ENCODE results near the gene PTPRD.
A peak's percentile ranks its signal among the peaks of the same experiment; 100 is the strongest.
"Not testable (repeated sequence)": the region's sequence is repeated elsewhere in the genome, so short reads cannot be mapped to it uniquely, and the experiment has no call there.

PTPRD gene

DNA sequence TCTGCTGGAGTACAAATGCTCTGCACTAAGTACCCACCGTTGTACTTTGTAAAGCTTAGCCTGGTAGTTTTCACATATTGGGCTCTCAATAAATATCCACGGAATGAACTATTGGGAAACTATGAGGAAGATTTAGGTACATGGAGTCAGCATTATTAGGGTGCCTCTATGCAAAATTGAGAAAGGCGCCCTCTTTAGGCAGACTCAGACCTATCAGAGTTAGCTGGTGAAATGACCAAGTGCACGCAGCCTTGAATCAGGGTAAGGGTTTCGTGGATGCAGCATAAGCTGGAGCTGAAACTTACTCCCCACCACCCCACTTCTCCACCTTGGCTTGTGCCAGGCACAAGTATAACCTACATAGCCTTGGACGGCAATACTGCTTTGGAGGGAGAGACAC lies 1634.5 kb downstream of the PTPRD start:
- Histone ChIP-seq H3K4me1 (ENCODE audit: control insufficient read depth, insufficient read depth, low read length) (no peaks in the 10 kb centered on the region), H3K9me3 (ENCODE audit: control insufficient read depth, insufficient read depth, low read depth, low read length) (no peaks in the 10 kb centered on the region), H3K36me3 (ENCODE audit: control insufficient read depth in 2 of 2, insufficient read depth in 1 of 2, low read length in 2 of 2) (no peaks in the 10 kb centered on the region), H3K27ac (ENCODE audit: extremely low read depth, low read depth, low read length) (no peak overlapping the region), H3K4me3 (ENCODE audit: low read depth, low read length) (no peak overlapping the region)
- no peak for TF ChIP-seq ZNF146 (tag by site-specific recombination; IDR thresholded peaks at IDR 0.05)
- no peak for TF ChIP-seq BCL11B (tag by site-specific recombination; IDR thresholded peaks at IDR 0.05; ENCODE audit: low read depth)
- no peak for TF ChIP-seq ZNF221 (tag by site-specific recombination; IDR thresholded peaks at IDR 0.05; ENCODE audit: borderline replicate concordance)
- TF ChIP-seq ZNF335 (tag by site-specific recombination; conservative IDR thresholded peaks at IDR 0.05): no peak
- TF ChIP-seq, protein P1, sequence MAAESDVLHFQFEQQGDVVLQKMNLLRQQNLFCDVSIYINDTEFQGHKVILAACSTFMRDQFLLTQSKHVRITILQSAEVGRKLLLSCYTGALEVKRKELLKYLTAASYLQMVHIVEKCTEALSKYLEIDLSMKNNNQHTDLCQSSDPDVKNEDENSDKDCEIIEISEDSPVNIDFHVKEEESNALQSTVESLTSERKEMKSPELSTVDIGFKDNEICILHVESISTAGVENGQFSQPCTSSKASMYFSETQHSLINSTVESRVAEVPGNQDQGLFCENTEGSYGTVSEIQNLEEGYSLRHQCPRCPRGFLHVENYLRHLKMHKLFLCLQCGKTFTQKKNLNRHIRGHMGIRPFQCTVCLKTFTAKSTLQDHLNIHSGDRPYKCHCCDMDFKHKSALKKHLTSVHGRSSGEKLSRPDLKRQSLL (tag by site-specific recombination; IDR thresholded peaks at IDR 0.05): no peak
- TF ChIP-seq ZNF23 (tag by site-specific recombination; IDR thresholded peaks at IDR 0.05; ENCODE audit: borderline replicate concordance): no peak
- TF ChIP-seq SETDB1 (IDR thresholded peaks at IDR 0.05; ENCODE audit: insufficient read length, low read length): no peak
- TF ChIP-seq ZNF341 (tag by site-specific recombination; IDR thresholded peaks at IDR 0.05; ENCODE audit: low read depth): no peak
- ChIA-PET CTCF (no interaction called here), POLR2A (no interaction called here)

DNA sequence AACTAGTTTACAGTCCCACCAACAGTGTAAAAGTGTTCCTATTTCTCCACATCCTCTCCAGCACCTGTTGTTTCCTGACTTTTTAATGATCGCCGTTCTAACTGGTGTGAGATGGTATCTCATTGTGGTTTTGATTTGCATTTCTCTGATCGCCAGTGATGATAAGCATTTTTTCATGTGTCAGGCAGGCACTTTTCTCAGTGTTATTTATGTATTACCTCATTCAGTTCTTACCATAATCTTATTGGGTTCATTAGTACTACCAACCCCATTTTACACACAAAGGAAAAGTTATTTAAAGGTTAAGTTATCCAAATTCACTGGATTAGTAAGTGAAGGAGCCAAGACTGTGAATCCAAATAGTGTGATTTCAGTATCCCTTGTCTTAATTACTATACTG lies 1644.5 kb downstream of the PTPRD start:
- H3K27ac ChIP-seq (ENCODE audit: extremely low read depth, low read depth, low read length); H3K9me3 ChIP-seq (ENCODE audit: control insufficient read depth, insufficient read depth, low read depth, low read length); H3K36me3 ChIP-seq (ENCODE audit: control insufficient read depth in 2 of 2, insufficient read depth in 1 of 2, low read length in 2 of 2); CTCF ChIA-PET; POLR2A ChIA-PET; H3K4me1 ChIP-seq (ENCODE audit: control insufficient read depth, insufficient read depth, low read length); H3K4me3 ChIP-seq (ENCODE audit: low read depth, low read length): not testable (repeated sequence)
- peak; percentile 60 for TF ChIP-seq ZNF549 (tag by site-specific recombination; IDR thresholded peaks at IDR 0.05)

DNA sequence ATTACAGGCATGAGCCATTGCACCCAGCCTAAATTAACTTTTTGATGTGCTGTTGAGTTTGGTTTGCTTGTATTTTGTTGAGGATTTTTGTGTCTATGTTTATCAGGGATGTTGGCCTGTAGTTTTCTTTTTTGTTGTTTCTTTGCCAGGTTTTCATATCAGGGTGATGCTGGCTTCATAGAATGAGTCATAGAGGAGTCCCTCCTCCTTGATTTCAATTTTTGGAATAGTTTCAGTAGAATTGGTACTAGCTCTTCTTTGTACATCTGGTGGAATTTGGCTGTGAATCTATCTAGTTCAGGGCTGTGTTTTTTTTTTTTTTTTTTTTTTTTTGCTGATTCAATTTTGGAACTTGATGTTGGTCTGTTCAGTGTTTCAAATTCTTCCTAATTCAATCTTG lies 1648.9 kb downstream of the PTPRD start:
- ChIA-PET POLR2A (no interaction called here), CTCF (no interaction called here)
- Histone ChIP-seq H3K9me3 (ENCODE audit: control insufficient read depth, insufficient read depth, low read depth, low read length) (no peaks in the 10 kb centered on the region), H3K27ac (ENCODE audit: extremely low read depth, low read depth, low read length) (no peak overlapping the region), H3K36me3 (ENCODE audit: control insufficient read depth in 2 of 2, insufficient read depth in 1 of 2, low read length in 2 of 2) (no peaks in the 10 kb centered on the region), H3K4me3 (ENCODE audit: low read depth, low read length) (no peak overlapping the region), H3K4me1 (ENCODE audit: control insufficient read depth, insufficient read depth, low read length) (no peaks in the 10 kb centered on the region)
- no peak for TF ChIP-seq GLIS2 (tag by site-specific recombination; IDR thresholded peaks at IDR 0.05)
- no peak for TF ChIP-seq ZNF37A (tag by site-specific recombination; IDR thresholded peaks at IDR 0.05)
- no peak for TF ChIP-seq ZNF112 (tag by site-specific recombination; IDR thresholded peaks at IDR 0.05)
- no peak for TF ChIP-seq ZNF292 (tag by site-specific recombination; IDR thresholded peaks at IDR 0.05; ENCODE audit: borderline replicate concordance, low read depth)
- no peak for TF ChIP-seq SCRT2 (tag by site-specific recombination; IDR thresholded peaks at IDR 0.05)

DNA sequence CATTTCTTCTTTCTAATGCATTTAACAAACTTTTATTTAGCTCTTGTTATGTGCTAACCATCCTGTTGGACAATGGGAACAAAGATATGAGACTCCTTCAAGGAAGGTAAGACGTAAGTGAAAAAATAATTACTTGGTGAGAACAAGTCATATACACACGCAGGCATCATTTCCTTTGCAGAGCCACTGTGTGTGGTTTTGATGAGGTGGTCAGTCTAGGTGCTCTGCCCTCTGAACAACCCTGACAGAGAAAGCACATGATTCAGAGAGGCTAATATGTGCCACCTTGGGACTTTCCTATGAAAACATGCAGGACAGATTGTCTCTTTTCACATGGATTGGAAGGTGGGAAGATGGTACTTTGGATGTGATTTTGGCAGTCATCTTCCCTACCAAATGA lies 1650.7 kb downstream of the PTPRD start:
- H3K4me3 ChIP-seq (ENCODE audit: low read depth, low read length): no peak overlapping the region
- ChIA-PET CTCF (interaction anchor here (0.7 kb wide), 1 partner anchor 1241 kb away, joined by 3 read pairs; no protein-coding TSS in a partner anchor), POLR2A (no interaction called here)
- no peaks in the 10 kb centered on the region for H3K36me3 ChIP-seq (ENCODE audit: control insufficient read depth in 2 of 2, insufficient read depth in 1 of 2, low read length in 2 of 2)
- no peak for TF ChIP-seq ZNF155 (tag by site-specific recombination; IDR thresholded peaks at IDR 0.05)
- no peak for TF ChIP-seq SP3 (tag by site-specific recombination; IDR thresholded peaks at IDR 0.05)
- no peak for TF ChIP-seq ZNF707 (tag by site-specific recombination; IDR thresholded peaks at IDR 0.05)
- TF ChIP-seq ZNF510 (tag by site-specific recombination; IDR thresholded peaks at IDR 0.05; ENCODE audit: insufficient replicate concordance): no peak
- TF ChIP-seq, protein P2, sequence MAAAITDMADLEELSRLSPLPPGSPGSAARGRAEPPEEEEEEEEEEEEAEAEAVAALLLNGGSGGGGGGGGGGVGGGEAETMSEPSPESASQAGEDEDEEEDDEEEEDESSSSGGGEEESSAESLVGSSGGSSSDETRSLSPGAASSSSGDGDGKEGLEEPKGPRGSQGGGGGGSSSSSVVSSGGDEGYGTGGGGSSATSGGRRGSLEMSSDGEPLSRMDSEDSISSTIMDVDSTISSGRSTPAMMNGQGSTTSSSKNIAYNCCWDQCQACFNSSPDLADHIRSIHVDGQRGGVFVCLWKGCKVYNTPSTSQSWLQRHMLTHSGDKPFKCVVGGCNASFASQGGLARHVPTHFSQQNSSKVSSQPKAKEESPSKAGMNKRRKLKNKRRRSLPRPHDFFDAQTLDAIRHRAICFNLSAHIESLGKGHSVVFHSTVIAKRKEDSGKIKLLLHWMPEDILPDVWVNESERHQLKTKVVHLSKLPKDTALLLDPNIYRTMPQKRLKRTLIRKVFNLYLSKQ (tag by site-specific recombination; IDR thresholded peaks at IDR 0.05; ENCODE audit: borderline replicate concordance): no peak
- no peak for TF ChIP-seq ZNF544 (tag by site-specific recombination; IDR thresholded peaks at IDR 0.05)
- TF ChIP-seq ZNF837 (tag by site-specific recombination; IDR thresholded peaks at IDR 0.05): no peak
- no peaks in the 10 kb centered on the region for H3K9me3 ChIP-seq (ENCODE audit: control insufficient read depth, insufficient read depth, low read depth, low read length)
- H3K4me1 ChIP-seq (ENCODE audit: control insufficient read depth, insufficient read depth, low read length): no peaks in the 10 kb centered on the region
- H3K27ac ChIP-seq (ENCODE audit: extremely low read depth, low read depth, low read length): no peak overlapping the region
